H9 (cell line): ENCODE data around the gene MSH3. TPM values are rescaled to one million over a fixed set of nuclear protein-coding genes. Genes with fewer than 3 reads are reported as not detected.

Experiments
- DNase-seq: peaks from one replicate; pipeline ENCODE4 v3.0.0-alpha.2; 2017
- H2AFZ ChIP-seq: one replicate; pipeline ENCODE4 v1.6.1; 2013; ENCODE audit warnings: mild to moderate bottlenecking, low read length, control low read depth, moderate library complexity
- H2AK5ac ChIP-seq: 2 replicates; pipeline ENCODE4 v1.6.1; 2013; ENCODE audit warnings: low read length, control low read depth, mixed read lengths; ENCODE audit not compliant: insufficient read length
- H2BK120ac ChIP-seq: one replicate; pipeline ENCODE4 v1.6.1; 2013; ENCODE audit warnings: low read depth, mild to moderate bottlenecking, low read length, control low read depth, inconsistent platforms; ENCODE audit not compliant: poor library complexity, severe bottlenecking
- H2BK12ac ChIP-seq: 2 replicates; pipeline ENCODE4 v1.6.1; 2013; ENCODE audit warnings: low read length, control low read depth, mixed read lengths, low read depth; ENCODE audit not compliant: insufficient read length
- H2BK15ac ChIP-seq: 2 replicates; pipeline ENCODE4 v1.6.1; 2013; ENCODE audit warnings: low read depth, low read length, control low read depth
- H2BK20ac ChIP-seq: one replicate; pipeline ENCODE4 v1.6.1; 2013; ENCODE audit warnings: low read depth, mild to moderate bottlenecking, low read length, control low read depth, inconsistent platforms; ENCODE audit not compliant: poor library complexity, severe bottlenecking
- H2BK5ac ChIP-seq: 2 replicates; pipeline ENCODE4 v1.6.1; 2013; ENCODE audit warnings: low read length, control low read depth, mixed read lengths; ENCODE audit not compliant: insufficient read length
- H3K14ac ChIP-seq: 2 replicates; pipeline ENCODE4 v1.6.1; 2013; ENCODE audit warnings: low read length, control low read depth; ENCODE audit not compliant: insufficient read depth
- H3K18ac ChIP-seq: 2 replicates; pipeline ENCODE4 v1.6.1; 2013; ENCODE audit warnings: low read depth, mild to moderate bottlenecking, mixed read lengths, low read length, control low read depth; ENCODE audit not compliant: insufficient read length
- H3K23ac ChIP-seq: 2 replicates; pipeline ENCODE4 v1.6.1; 2013; ENCODE audit warnings: low read length, control low read depth, mixed read lengths, low read depth; ENCODE audit not compliant: insufficient read length
- H3K23me2 ChIP-seq: 2 replicates; pipeline ENCODE4 v1.6.1; 2013; ENCODE audit warnings: low read depth, mild to moderate bottlenecking, mixed read lengths, low read length, control low read depth; ENCODE audit not compliant: insufficient read length, poor library complexity, severe bottlenecking
- H3K27ac ChIP-seq: 2 replicates; pipeline ENCODE4 v1.5.1; 2013; ENCODE audit warnings: low read length, control low read depth, mixed read lengths, low read depth; ENCODE audit not compliant: insufficient read length
- H3K27me3 ChIP-seq: 2 replicates; pipeline ENCODE4 v1.6.1; 2013; ENCODE audit warnings: low read length, control low read depth, inconsistent platforms; ENCODE audit not compliant: insufficient read depth
- H3K4ac ChIP-seq: 2 replicates; pipeline ENCODE4 v1.6.1; 2013; ENCODE audit warnings: low read depth, mild to moderate bottlenecking, control low read depth, inconsistent platforms, low read length, moderate library complexity
- H3K4me1 ChIP-seq: 2 replicates; pipeline ENCODE4 v1.6.1; 2013; ENCODE audit warnings: low read length, control low read depth, inconsistent platforms; ENCODE audit not compliant: insufficient read depth
- H3K4me2 ChIP-seq: 2 replicates; pipeline ENCODE4 v1.6.1; 2013; ENCODE audit warnings: low read length, control low read depth, mixed read lengths; ENCODE audit not compliant: insufficient read length, insufficient read depth
- H3K56ac ChIP-seq: 2 replicates; pipeline ENCODE4 v1.6.1; 2013; ENCODE audit warnings: low read depth, mild to moderate bottlenecking, mixed read lengths, low read length, control low read depth; ENCODE audit not compliant: insufficient read length
- H3K79me1 ChIP-seq: 2 replicates; pipeline ENCODE4 v1.6.1; 2013; ENCODE audit warnings: low read depth, mild to moderate bottlenecking, moderate library complexity, low read length, control low read depth, inconsistent platforms; ENCODE audit not compliant: insufficient read depth, poor library complexity, severe bottlenecking
- H3K79me2 ChIP-seq: 2 replicates; pipeline ENCODE4 v1.6.1; 2013; ENCODE audit warnings: low read length, control low read depth, inconsistent platforms; ENCODE audit not compliant: insufficient read depth
- H3K9ac ChIP-seq: 2 replicates; pipeline ENCODE4 v1.6.1; 2013; ENCODE audit warnings: low read length, control low read depth, mixed read lengths; ENCODE audit not compliant: insufficient read length; ENCODE audit errors: extremely low read depth
- H3K9me3 ChIP-seq: one replicate; pipeline ENCODE4 v1.6.1; 2013; ENCODE audit warnings: low read depth, low read length, inconsistent platforms; ENCODE audit not compliant: control insufficient read depth
- H3T11ph ChIP-seq: one replicate; pipeline ENCODE4 v1.6.1; 2013; ENCODE audit warnings: mild to moderate bottlenecking, low read length, control low read depth, inconsistent platforms
- H4K20me1 ChIP-seq: one replicate; pipeline ENCODE4 v1.6.1; 2013; ENCODE audit not compliant: control insufficient read depth, insufficient read length, insufficient read depth
- H4K5ac ChIP-seq: 2 replicates; pipeline ENCODE4 v1.6.1; 2013; ENCODE audit warnings: low read depth, mild to moderate bottlenecking, mixed read lengths, low read length, control low read depth; ENCODE audit not compliant: insufficient read length
- H4K8ac ChIP-seq: replicated peaks from 2 replicates; pipeline ENCODE4 v1.6.1; 2013; ENCODE audit warnings: low read length, control low read depth, mixed read lengths, low read depth; ENCODE audit not compliant: insufficient read length
- H4K91ac ChIP-seq: 2 replicates; pipeline ENCODE4 v1.6.1; 2013; ENCODE audit warnings: low read depth, mild to moderate bottlenecking, moderate library complexity, mixed read lengths, low read length, control low read depth; ENCODE audit not compliant: insufficient read length
- H3K27ac Mint-ChIP-seq, 3 experiments: 2 replicates in 2 of 3; 3 replicates in 1 of 3; pipeline ENCODE4 v1.8.0; 2020 to 2021; ENCODE audit warnings: mixed read lengths in 3 of 3, mild to moderate bottlenecking in 1 of 3, moderate library complexity in 1 of 3
- H3K27me3 Mint-ChIP-seq: 2 replicates; pipeline ENCODE4 v1.8.0; 2021; ENCODE audit warnings: low read depth, mild to moderate bottlenecking, moderate library complexity, mixed read lengths
- H3K36me3 Mint-ChIP-seq, 3 experiments: 2 replicates in 2 of 3; 3 replicates in 1 of 3; pipeline ENCODE4 v1.8.0; 2020 to 2021; ENCODE audit warnings: low read depth in 3 of 3, mixed read lengths in 3 of 3; ENCODE audit not compliant: insufficient read depth in 1 of 3
- H3K4me1 Mint-ChIP-seq, 2 experiments: 2 replicates each; pipeline ENCODE4 v1.8.0; 2020; ENCODE audit warnings: mixed read lengths in 2 of 2
- H3K4me3 Mint-ChIP-seq, 2 experiments: 2 replicates in 1 of 2; 3 replicates in 1 of 2; pipeline ENCODE4 v1.8.0; 2020 to 2021; ENCODE audit warnings: mild to moderate bottlenecking in 2 of 2, mixed read lengths in 2 of 2, moderate library complexity in 1 of 2
- H3K9me3 Mint-ChIP-seq, 2 experiments: 2 replicates in 1 of 2; 3 replicates in 1 of 2; pipeline ENCODE4 v1.8.0; 2020; ENCODE audit warnings: mild to moderate bottlenecking in 2 of 2, mixed read lengths in 2 of 2, moderate library complexity in 1 of 2
- CTCF ChIP-seq: fragments of 200-600 bp; sonication (generic); conservative IDR thresholded peaks from 3 replicates; pipeline ENCODE4 v1.8.0; 2021; ENCODE audit warnings: antibody characterized with exemption, mild to moderate bottlenecking
- WGBS: extraction: QIAGEN DNeasy Blood & Tissue Kit; methylation state at CpG from one replicate; pipeline ENCODE4 v1.1.7; 2013; ENCODE audit warnings: missing lambda C conversion rate, low lambda C conversion rate, mixed read lengths; ENCODE audit not compliant: insufficient read length; ENCODE audit errors: extremely low coverage; 5-methylcytosine and 5-hydroxymethylcytosine counted together
- total RNA-seq: library from RNA; stranded (reverse); gene quantifications from 2 replicates; pipeline ENCODE4 v1.2.1, GENCODE V29; 2021

MSH3 gene
- total RNA-seq, 1 experiment from 2014 or later, result 17.3 TPM

- Mint-ChIP-seq H3K36me3 (no peaks in the 10 kb centered on the region), H3K4me1 (peaks cover 7% of the 10 kb centered on the region in 2 experiments), H3K9me3 (no peaks in the 10 kb centered on the region), H3K4me3 (no peak overlapping the region), H3K27ac (no peak overlapping the region), H3K27me3 (no peaks in the 10 kb centered on the region)
- no peak overlapping the region for H3K27ac ChIP-seq
- H2BK15ac ChIP-seq, result no peak overlapping the region
- no peak for TF ChIP-seq CTCF
- no peaks in the 10 kb centered on the region for H4K20me1 ChIP-seq
- no peak overlapping the region for H2AFZ ChIP-seq
- H3K9me3 ChIP-seq, result no peaks in the 10 kb centered on the region
- H4K8ac ChIP-seq, result no peak overlapping the region
- no peak overlapping the region for H2BK20ac ChIP-seq
- peaks cover 3% of the 10 kb centered on the region; the same call in 1 of the 2 replicates for H3K4me1 ChIP-seq
- no peak overlapping the region for H3K14ac ChIP-seq
- no peak overlapping the region for H2AK5ac ChIP-seq
- H3K4ac ChIP-seq, result no peak overlapping the region
- H3K18ac ChIP-seq, result no peak overlapping the region
- no peak overlapping the region for H3T11ph ChIP-seq
- H2BK5ac ChIP-seq, result no peak overlapping the region
- WGBS, result no CpG with 5 or more reads among the region's 4 CpGs
- H2BK12ac ChIP-seq, result no peak overlapping the region
- H4K91ac ChIP-seq, result no peak overlapping the region
- H3K56ac ChIP-seq, result no peak overlapping the region
- H3K79me1 ChIP-seq, result no peaks in the 10 kb centered on the region
- no peak for DNase-seq
- H3K79me2 ChIP-seq, result no peaks in the 10 kb centered on the region
- no peak overlapping the region for H2BK120ac ChIP-seq
- no peak overlapping the region for H3K23ac ChIP-seq
- H3K23me2 ChIP-seq, result no peaks in the 10 kb centered on the region
- H3K27me3 ChIP-seq, result no peaks in the 10 kb centered on the region
- H4K5ac ChIP-seq, result no peak overlapping the region
- no peak overlapping the region for H3K4me2 ChIP-seq
- H3K9ac ChIP-seq, result no peak overlapping the region
Observed at GRCh38 chr5:80689627-80690026, 35.2 kb downstream of the MSH3 start.
